ENCODE results near the gene TTC9.

TTC9 gene

GRCh38 chr14:70645892-70646291 is 4.2 kb downstream of the TTC9 start:
- no peak for DNase-seq (ENCODE audit: low read depth)

- DNase-seq (ENCODE audit: low read depth) = no peak
Observed at GRCh38 chr14:70646705-70647104, 5.0 kb downstream of the TTC9 start.

- DNase-seq (ENCODE audit: low read depth) = no peak
Observed at GRCh38 chr14:70648346-70648745, 6.6 kb downstream of the TTC9 start.

- no peak for DNase-seq (ENCODE audit: low read depth)
Observed at GRCh38 chr14:70649803-70650202, 8.1 kb downstream of the TTC9 start.

GRCh38 chr14:70651522-70651921 is 9.8 kb downstream of the TTC9 start:
- DNase-seq (ENCODE audit: low read depth) = no peak

- DNase-seq (ENCODE audit: low read depth) = no peak
Observed at GRCh38 chr14:70652871-70653270, 11.2 kb downstream of the TTC9 start.

GRCh38 chr14:70653662-70654061 is 11.9 kb downstream of the TTC9 start:
- DNase-seq (ENCODE audit: low read depth) = no peak

GRCh38 chr14:70654632-70655031 is 12.9 kb downstream of the TTC9 start:
- no peak for DNase-seq (ENCODE audit: low read depth)

GRCh38 chr14:70655110-70655826 is 13.6 kb downstream of the TTC9 start:
- DNase-seq (ENCODE audit: low read depth) = peak; percentile 55

GRCh38 chr14:70658899-70659298 is 17.2 kb downstream of the TTC9 start:
- no peak for DNase-seq (ENCODE audit: low read depth)

- no peak for DNase-seq (ENCODE audit: low read depth)
Observed at GRCh38 chr14:70660967-70661893, 19.5 kb downstream of the TTC9 start.

GRCh38 chr14:70662080-70662479 is 20.4 kb downstream of the TTC9 start:
- no peak for DNase-seq (ENCODE audit: low read depth)

- no peak for DNase-seq (ENCODE audit: low read depth)
Observed at GRCh38 chr14:70662816-70663215, 21.1 kb downstream of the TTC9 start.

GRCh38 chr14:70663707-70664179 is 22.0 kb downstream of the TTC9 start:
- DNase-seq (ENCODE audit: low read depth) = no peak

- DNase-seq (ENCODE audit: low read depth) = no peak
Observed at GRCh38 chr14:70664698-70665447, 23.2 kb downstream of the TTC9 start.

- no peak for DNase-seq (ENCODE audit: low read depth)
Observed at GRCh38 chr14:70665448-70666360, 24.0 kb downstream of the TTC9 start.

- no peak for DNase-seq (ENCODE audit: low read depth)
Observed at GRCh38 chr14:70666361-70666686, 24.6 kb downstream of the TTC9 start.

GRCh38 chr14:70670992-70671651 is 29.4 kb downstream of the TTC9 start:
- no peak for DNase-seq (ENCODE audit: low read depth)

GRCh38 chr14:70671652-70672644 is 30.2 kb downstream of the TTC9 start:
- no peak for DNase-seq (ENCODE audit: low read depth)

- DNase-seq (ENCODE audit: low read depth) = no peak
Observed at GRCh38 chr14:70677341-70677740, 35.6 kb downstream of the TTC9 start.
